AML-193 (cell line): ENCODE measurements around the gene FOXN3.

Source experiments
- DNase-seq, 2 experiments: peaks; one replicate each; lab custom pipeline; 2025; lab: John Stamatoyannopoulos, UW

Gene FOXN3

GRCh38 chr14:89382901-89383845 is 33.9 kb downstream of the FOXN3 start:
- no peak for DNase-seq

GRCh38 chr14:89382487-89382886 is 34.5 kb downstream of the FOXN3 start:
- no peak for DNase-seq

- no peak for DNase-seq
Observed at GRCh38 chr14:89379891-89380820, 36.9 kb downstream of the FOXN3 start.

GRCh38 chr14:89379006-89379405 is 38.0 kb downstream of the FOXN3 start:
- DNase-seq, result no peak

- DNase-seq, result no peak
Observed at GRCh38 chr14:89378119-89378518, 38.9 kb downstream of the FOXN3 start.

GRCh38 chr14:89377544-89377943 is 39.5 kb downstream of the FOXN3 start:
- no peak for DNase-seq

GRCh38 chr14:89374908-89375307 is 42.1 kb downstream of the FOXN3 start:
- no peak for DNase-seq

GRCh38 chr14:89373185-89373584 is 43.8 kb downstream of the FOXN3 start:
- DNase-seq, result no peak

GRCh38 chr14:89372512-89372883 is 44.5 kb downstream of the FOXN3 start:
- no peak for DNase-seq

GRCh38 chr14:89371585-89372511 is 45.2 kb downstream of the FOXN3 start:
- no peak for DNase-seq

- no peak for DNase-seq
Observed at GRCh38 chr14:89370781-89371180, 46.3 kb downstream of the FOXN3 start.

- no peak for DNase-seq
Observed at GRCh38 chr14:89370381-89370780, 46.7 kb downstream of the FOXN3 start.

- no peak for DNase-seq
Observed at GRCh38 chr14:89369656-89370055, 47.4 kb downstream of the FOXN3 start.

GRCh38 chr14:89368490-89369477 is 48.2 kb downstream of the FOXN3 start:
- DNase-seq, result no peak

- DNase-seq, result no peak
Observed at GRCh38 chr14:89367779-89368120, 49.3 kb downstream of the FOXN3 start.

- DNase-seq, result no peak
Observed at GRCh38 chr14:89366864-89367778, 49.9 kb downstream of the FOXN3 start.

GRCh38 chr14:89365061-89365801 is 51.8 kb downstream of the FOXN3 start:
- DNase-seq, result peak; percentile 51

- no peak for DNase-seq
Observed at GRCh38 chr14:89364316-89364715, 52.7 kb downstream of the FOXN3 start.

GRCh38 chr14:89360277-89360676 is 56.8 kb downstream of the FOXN3 start:
- no peak for DNase-seq
